Activated T-helper 1 cell treated with anti-CD3 and anti-CD28 coated beads, Interleukin-2, amount 50 U/mL, for 16 hours (primary cell): ENCODE results near the gene GRID1.

Experiments used
- DNase-seq, 2 donors: peaks; one replicate each; pipeline ENCODE4 v3.0.0-alpha.2; 2020; ENCODE audit warnings: low read depth in 1 of 2, low spot score in 1 of 2

Gene GRID1

DNA sequence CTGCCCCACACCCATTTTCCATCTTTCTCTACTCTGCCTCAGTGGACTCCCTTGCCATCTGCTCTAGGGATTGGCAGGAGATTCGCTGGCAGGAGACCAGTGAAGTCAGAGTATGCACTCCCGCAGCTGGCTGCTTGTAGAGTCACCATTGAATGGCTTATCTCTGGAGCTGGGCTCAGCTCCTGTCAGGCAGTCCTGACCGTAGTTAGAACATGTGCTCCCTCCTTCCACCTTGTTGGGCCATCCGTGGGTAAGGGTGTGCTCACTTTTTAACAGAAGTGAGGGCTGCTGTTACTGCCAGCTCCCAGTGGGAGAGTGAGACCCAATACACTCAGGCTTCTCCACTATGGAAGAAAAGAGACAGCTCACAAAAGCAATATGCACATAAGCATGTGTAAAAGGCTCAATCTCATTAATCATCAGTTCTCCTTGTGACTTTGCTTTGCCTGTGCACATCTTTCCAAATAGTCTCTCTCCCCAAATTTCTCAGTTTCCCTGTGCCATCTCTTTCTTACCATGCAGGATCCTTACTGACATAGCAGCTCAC lies 773.3 kb downstream of the GRID1 start:
- no peak for DNase-seq

DNA sequence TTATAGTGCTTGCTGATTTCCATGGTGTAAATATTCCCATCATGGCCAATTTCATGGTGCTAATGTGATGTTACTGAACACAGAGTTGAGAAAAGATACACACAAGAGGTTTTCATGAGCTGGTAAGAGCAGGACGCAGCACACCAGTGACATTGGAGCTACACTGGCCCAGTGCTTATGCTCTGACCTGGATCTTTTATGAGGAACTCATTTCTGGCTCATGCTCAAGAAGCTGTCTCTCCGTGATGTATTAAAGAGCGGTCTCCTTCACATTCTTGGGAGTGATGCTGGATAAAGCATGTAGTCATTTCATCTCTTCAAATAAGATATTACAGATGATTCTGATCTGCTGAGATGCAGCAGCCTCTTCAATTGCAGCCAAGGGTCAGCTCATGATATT lies 785.2 kb downstream of the GRID1 start:
- DNase-seq = no peak

DNA sequence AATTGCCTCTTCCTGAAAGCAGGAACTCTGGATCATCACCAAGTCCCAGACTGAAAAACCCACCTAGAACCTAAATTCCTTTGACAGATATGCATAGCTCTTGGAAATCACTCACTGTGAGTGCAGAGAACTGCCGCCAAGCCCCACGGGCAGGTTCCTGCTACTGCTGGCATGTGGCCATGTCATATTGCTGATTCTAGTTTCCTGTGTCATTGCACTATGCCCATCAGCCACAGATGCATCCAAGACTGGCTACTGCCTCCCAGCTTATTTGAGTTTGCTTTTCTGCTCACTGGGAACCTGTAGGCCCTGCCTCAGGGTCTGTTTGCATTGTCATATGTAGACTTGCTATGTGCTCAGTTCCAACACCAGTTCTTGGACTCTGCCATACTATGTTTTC lies 786.0 kb downstream of the GRID1 start:
- DNase-seq = no peak

DNA sequence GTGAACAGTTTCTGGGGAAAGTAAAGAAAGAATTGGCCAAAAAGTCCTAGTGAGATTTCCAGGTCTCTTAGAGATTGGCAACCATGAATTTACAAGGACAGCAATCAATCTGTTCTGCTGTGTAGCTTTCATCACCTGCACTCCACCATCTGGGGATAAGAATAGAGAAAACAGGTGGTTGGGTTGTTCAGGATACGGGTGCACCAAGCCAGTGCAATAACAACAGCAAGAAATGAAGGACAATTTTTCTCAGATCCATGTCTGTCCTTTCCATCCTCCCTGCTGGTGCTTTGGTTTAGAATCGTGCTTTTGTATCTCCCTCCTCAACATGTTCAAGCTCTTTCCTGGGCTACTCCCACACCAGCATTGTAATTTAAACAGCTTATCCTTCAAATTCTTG lies 787.7 kb downstream of the GRID1 start:
- DNase-seq = no peak

DNA sequence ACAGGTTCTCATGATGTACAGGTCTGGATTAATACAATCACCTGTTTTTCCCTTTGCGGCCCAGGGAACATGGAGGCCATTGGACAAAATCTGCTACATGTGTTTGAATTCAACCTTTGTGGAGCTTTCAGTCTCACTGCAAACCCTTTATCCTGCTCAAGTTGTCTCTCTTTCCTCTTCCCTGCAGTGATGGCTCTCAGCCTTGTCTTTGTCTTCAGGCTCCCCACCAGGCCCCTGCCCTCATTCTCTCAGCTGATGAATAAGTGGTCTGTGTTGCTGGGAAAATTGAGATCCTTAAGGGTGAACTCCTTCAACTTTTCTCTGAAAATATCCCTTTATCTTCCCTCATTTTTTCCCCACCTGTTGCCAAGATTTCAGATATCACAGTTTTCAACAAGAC lies 791.2 kb downstream of the GRID1 start:
- no peak for DNase-seq

DNA sequence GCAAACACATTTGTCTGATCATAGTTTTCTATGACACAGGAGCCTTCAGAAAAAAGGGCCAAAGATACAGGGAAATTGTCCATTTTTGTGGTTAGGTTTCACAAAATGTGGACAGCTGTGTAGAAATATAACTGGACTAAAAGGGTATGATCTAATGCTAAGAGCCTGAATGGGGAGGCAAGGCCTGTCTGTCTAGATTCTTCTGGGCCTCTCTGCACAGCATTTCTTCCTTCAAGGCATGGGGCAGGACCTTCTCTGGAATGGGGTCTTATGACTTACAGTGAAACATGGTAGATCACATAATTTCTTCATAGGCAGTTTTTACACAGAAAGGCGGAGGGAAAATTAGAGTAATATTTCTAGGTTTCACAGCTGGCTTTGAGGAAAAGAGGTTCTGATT lies 795.7 kb downstream of the GRID1 start:
- DNase-seq = no peak

DNA sequence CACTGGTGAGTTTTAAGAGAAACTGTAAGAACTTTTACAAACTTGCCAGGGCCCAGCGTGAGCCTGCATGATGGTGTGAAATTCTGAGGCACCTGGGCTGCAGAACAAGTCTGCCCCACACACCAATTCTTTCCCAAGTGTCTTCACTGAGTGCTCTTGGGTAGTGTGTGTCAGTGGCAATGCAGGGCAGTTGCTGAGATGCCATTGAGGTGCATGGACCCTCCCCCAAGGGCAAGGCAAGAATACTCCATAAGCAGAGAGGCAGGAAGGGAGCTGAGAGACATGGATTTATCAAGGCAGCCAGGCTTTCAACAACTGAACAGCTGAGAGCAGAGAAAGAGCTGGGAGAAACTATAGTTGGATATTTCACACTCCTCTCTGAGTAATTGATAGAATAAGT lies 801.2 kb downstream of the GRID1 start:
- no peak for DNase-seq

DNA sequence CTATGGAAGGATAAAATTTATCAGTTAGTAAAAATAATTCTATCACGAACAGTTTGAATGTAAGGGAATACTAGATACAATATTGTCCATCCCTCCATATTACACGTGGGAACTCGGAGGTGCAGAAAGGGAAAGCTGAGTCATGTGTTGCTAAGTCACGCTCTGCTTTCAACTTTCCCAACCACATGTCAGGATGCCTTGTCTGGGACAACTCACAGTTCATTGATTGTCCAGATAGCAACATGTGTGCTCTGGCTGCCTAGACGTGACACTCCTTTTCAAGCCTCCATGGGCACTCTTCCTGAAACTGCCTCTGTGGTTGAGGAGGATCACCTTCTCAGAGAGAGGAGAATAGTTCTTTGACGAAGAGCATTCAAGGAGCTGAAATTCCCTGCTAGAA lies 808.1 kb downstream of the GRID1 start:
- DNase-seq = no peak

GRCh38 chr10:85557706-85558105 lies 808.9 kb downstream of the GRID1 start:
- DNase-seq = no peak

DNA sequence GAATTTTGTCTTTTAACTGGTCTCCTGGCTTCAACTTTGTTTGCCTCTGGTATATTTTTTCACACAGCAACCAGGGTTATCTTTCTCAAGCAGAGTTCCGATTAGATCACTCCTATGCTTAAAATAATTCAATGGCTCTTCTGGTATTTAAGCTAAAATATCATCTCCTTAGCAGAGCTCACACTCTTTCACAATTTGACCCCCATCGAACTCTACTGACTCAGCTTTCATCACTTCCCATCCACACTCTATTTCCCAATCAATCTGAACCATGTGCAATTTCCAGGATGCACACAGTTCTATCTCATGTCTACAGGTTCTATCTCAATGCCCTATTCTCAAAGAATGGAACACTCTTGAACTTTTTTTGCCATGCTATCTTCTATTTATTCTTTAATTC lies 809.5 kb downstream of the GRID1 start:
- DNase-seq = no peak
